Renal cortical epithelial cell (primary cell): ENCODE data around the gene ZNF586. TPM values are rescaled to one million over a fixed set of nuclear protein-coding genes. Genes with fewer than 3 reads are reported as not detected.
"Not testable (repeated sequence)": the region's sequence is repeated elsewhere in the genome, so short reads cannot be mapped to it uniquely, and the experiment has no call there.

ENCODE experiments used
- DNase-seq: peaks from one replicate; pipeline ENCODE4 v3.0.0-alpha.2; 2011; ENCODE audit warnings: low read depth
- total RNA-seq: library from RNA; depleted of rRNA; stranded (reverse); fragments of >200 nt; gene quantifications from 2 replicates; pipeline ENCODE4 v1.2.3, GENCODE V29; 2014

The ZNF586 gene
- total RNA-seq, 1 donor from 2014 or later = 16.2 TPM

DNA sequence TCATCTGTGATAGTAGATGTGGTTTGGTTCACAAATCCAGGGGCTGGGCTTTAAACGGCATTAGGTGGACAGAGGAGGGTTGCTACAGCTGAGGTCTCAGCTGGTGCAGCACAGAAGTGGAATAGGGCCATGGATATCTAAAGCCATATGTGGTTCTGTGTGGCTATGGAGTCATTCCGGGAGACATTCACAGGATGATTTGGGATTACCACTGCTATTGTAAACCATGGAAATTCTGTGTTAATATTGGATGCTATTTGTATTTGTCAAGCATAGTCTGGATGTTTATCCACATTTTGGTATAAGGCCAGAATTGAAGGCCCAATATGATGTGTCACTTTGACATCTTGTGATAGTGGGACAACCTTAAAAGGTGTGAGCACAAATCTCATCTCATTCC, 53.7 kb downstream of the ZNF586 start:
- not testable (repeated sequence) for DNase-seq

DNA sequence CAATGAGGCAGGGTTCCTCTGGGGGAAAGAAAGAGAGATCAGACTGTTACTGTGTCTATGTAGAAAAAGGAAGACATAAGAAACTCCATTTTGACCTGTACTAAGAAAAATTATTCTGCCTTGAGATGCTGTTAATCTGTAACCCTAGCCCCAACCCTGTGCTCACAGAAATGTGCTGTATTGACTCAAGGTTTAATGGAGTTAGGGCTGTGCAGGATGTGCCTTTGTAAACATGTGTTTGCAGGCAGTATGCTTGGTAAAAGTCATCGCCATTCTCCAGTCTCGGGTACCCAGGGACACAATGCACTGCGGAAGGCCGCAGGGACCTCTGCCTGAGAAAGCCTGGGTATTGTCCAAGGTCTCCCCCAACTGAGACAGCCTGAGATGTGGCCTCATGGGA, 54.1 kb downstream of the ZNF586 start:
- not testable (repeated sequence) for DNase-seq

DNA sequence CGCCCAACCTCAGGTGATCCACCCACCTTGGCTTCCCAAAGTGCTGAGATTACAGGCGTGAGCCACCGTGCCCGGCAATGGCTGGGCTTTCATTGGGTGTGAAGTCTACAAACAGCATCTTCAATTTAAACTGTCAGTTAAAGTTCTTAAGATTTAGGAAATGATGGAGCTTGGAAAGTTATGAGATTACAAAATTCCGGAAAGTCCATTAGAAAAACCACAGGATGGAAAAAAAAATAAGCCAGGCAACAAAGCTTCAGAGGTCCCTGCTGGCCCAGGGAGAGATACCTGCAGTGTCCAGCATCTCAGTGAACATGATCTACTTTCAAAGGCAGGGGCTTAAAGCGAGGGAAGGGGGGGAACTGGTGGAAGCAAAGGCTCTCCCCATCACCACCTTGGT, 56.0 kb downstream of the ZNF586 start:
- no peak for DNase-seq

DNA sequence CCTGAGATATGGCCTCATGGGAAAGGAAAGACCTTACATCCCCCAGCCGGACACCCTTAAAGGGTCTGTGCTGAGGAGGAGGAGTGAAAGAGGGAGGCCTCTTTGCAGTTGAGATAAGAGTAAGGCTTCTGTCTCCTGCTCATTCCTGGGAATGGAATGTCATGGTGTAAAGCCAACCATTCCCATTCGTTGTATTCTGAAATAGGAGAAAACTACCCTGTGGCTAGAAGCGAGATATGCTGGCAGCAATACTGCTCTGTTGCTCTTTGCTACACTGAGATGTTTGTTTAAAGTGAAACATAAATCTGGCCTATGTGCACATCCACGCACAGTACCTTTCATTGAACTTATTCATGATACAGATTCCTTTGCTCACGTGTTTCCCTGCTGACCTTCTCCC, 59.8 kb downstream of the ZNF586 start:
- no peak for DNase-seq

DNA sequence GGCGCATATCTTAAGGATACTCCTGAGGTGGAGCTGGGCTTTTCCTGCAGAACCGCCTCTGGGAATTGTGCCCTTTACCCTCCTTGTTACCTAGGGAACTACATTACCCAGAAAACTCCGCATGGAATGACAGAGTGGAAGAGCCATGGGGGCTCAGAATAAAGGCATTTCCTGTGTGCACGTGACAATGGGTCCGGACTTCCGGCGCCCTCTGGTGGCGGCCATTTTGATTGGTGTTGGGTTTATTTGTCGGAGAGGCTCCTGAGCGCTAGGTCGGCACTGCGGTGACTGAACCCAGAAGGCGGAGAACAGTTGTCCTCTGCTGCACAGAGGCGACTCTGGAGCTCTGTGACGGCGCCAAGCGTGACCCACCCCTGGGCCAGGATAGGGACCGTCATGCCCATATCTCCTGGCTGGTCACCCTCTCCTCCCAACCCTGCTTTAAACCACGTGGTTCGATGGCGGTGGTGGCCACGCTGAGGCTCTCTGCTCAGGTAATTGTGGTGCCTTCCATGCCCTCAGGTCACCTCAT, 60.7 kb downstream of the ZNF586 start, which contains the start of gene ZNF587B:
TSS of gene ZNF587B (plus strand) at position 229 of the 532 bp plus-strand sequence. CDS start at position 459, 230 bp downstream.
- peak; percentile 73 for DNase-seq

Other genes starting within 250 kb of the ZNF586 start
- 7.5 and 9.2 TPM in 2 replicates for gene ZNF549, start 242.3 kb upstream of the ZNF586 start, total RNA-seq
- gene ZNF550, start 209.8 kb upstream of the ZNF586 start, total RNA-seq = 5.2 and 8.4 TPM in 2 replicates
- gene ZNF416, start 190.8 kb upstream of the ZNF586 start, total RNA-seq = 4.3 and 6.4 TPM in 2 replicates
- gene ZIK1, start 185.5 kb upstream of the ZNF586 start, total RNA-seq = 5.0 and 8.3 TPM in 2 replicates
- gene ZNF530, start 169.8 kb upstream of the ZNF586 start, total RNA-seq = 3.8 and 11.8 TPM in 2 replicates
- 15.6 and 23.8 TPM in 2 replicates for gene ZNF134, start 155.4 kb upstream of the ZNF586 start, total RNA-seq
- 7.8 and 17.2 TPM in 2 replicates for gene ZNF211, start 136.5 kb upstream of the ZNF586 start, total RNA-seq
- gene ZSCAN4, start 100.7 kb upstream of the ZNF586 start, total RNA-seq = not detected in 2 replicates
- 6.8 and 8.6 TPM in 2 replicates for gene ZNF551, start 87.7 kb upstream of the ZNF586 start, total RNA-seq
- gene ZNF154, start 60.5 kb upstream of the ZNF586 start, total RNA-seq = 1.7 and 4.2 TPM in 2 replicates
- 5.9 and 10.5 TPM in 2 replicates for gene ZNF671, start 42.1 kb upstream of the ZNF586 start, total RNA-seq
- gene ZNF776, start 22.9 kb upstream of the ZNF586 start, total RNA-seq = 13.2 and 18.5 TPM in 2 replicates
- gene ZNF552, start 45.2 kb downstream of the ZNF586 start, total RNA-seq = 11.8 and 17.7 TPM in 2 replicates
- 29.9 and 35.1 TPM in 2 replicates for gene ZNF587B, start 60.6 kb downstream of the ZNF586 start, total RNA-seq
- 29.0 and 75.3 TPM in 2 replicates for gene ZNF587, start 80.2 kb downstream of the ZNF586 start, total RNA-seq
- 5.2 and 8.7 TPM in 2 replicates for gene ZNF814, start 119.4 kb downstream of the ZNF586 start, total RNA-seq
- 8.3 and 28.5 TPM in 2 replicates for gene ZNF417, start 146.9 kb downstream of the ZNF586 start, total RNA-seq
- gene ZNF418, start 165.7 kb downstream of the ZNF586 start, total RNA-seq = 3.6 and 7.2 TPM in 2 replicates
- 3.5 and 6.8 TPM in 2 replicates for gene ZNF256, start 178.0 kb downstream of the ZNF586 start, total RNA-seq
- gene C19orf18, start 204.9 kb downstream of the ZNF586 start, total RNA-seq = 0.15 TPM in 1 of 2 replicates, not detected in the other
- gene ZNF606, start 233.1 kb downstream of the ZNF586 start, total RNA-seq = 9.6 and 19.9 TPM in 2 replicates